Measurements from ENCODE around the gene FAM209B. TPM values are rescaled to one million over a fixed set of nuclear protein-coding genes. Genes with fewer than 3 reads are reported as not detected.
"Not testable (repeated sequence)": the region's sequence is repeated elsewhere in the genome, so short reads cannot be mapped to it uniquely, and the experiment has no call there.

FAM209B gene
- total RNA-seq = 0.86 and 1.5 TPM in 2 replicates

GRCh38 chr20:56532946-56533345 is at the start of gene FAM209B:
Gene FAM209B (plus strand): TSS chr20:56533246. CDS start chr20:56533342, 96 bp downstream.
- intact Hi-C loops (cut with micrococcal nuclease) = not testable (repeated sequence)

- intact Hi-C loops (cut with micrococcal nuclease) = no loop called here
Observed at GRCh38 chr20:56483970-56484369, 49.1 kb upstream of the FAM209B start.

- intact Hi-C loops (cut with micrococcal nuclease) = no loop called here
Observed at GRCh38 chr20:56487216-56487615, 45.8 kb upstream of the FAM209B start.

- intact Hi-C loops (cut with micrococcal nuclease) = no loop called here
Observed at GRCh38 chr20:56488566-56488965, 44.5 kb upstream of the FAM209B start.

GRCh38 chr20:56501116-56501515 is 31.9 kb upstream of the FAM209B start:
- intact Hi-C loops (cut with micrococcal nuclease) = no loop called here

GRCh38 chr20:56503916-56504315 is 29.1 kb upstream of the FAM209B start:
- intact Hi-C loops (cut with micrococcal nuclease) = no loop called here

GRCh38 chr20:56504373-56505005 is 28.6 kb upstream of the FAM209B start:
- intact Hi-C loops (cut with micrococcal nuclease) = no loop called here

- intact Hi-C loops (cut with micrococcal nuclease) = no loop called here
Observed at GRCh38 chr20:56506103-56506502, 26.9 kb upstream of the FAM209B start.

- intact Hi-C loops (cut with micrococcal nuclease) = no loop called here
Observed at GRCh38 chr20:56511926-56512325, 21.1 kb upstream of the FAM209B start.

GRCh38 chr20:56513161-56514150 is 19.6 kb upstream of the FAM209B start:
- intact Hi-C loops (cut with micrococcal nuclease) = no loop called here

- intact Hi-C loops (cut with micrococcal nuclease) = loop anchor here (1.0 kb wide), 1 partner anchor 116 kb away; no protein-coding TSS in a partner anchor
Observed at GRCh38 chr20:56516631-56517030, 16.4 kb upstream of the FAM209B start.

- intact Hi-C loops (cut with micrococcal nuclease) = no loop called here
Observed at GRCh38 chr20:56517211-56517610, 15.8 kb upstream of the FAM209B start.

- intact Hi-C loops (cut with micrococcal nuclease) = no loop called here
Observed at GRCh38 chr20:56517641-56518040, 15.4 kb upstream of the FAM209B start.

- intact Hi-C loops (cut with micrococcal nuclease) = no loop called here
Observed at GRCh38 chr20:56518126-56518525, 14.9 kb upstream of the FAM209B start.

- intact Hi-C loops (cut with micrococcal nuclease) = no loop called here
Observed at GRCh38 chr20:56518721-56519398, 14.2 kb upstream of the FAM209B start.

GRCh38 chr20:56519551-56519950 is 13.5 kb upstream of the FAM209B start:
- intact Hi-C loops (cut with micrococcal nuclease) = no loop called here

- intact Hi-C loops (cut with micrococcal nuclease) = no loop called here
Observed at GRCh38 chr20:56520180-56520579, 12.9 kb upstream of the FAM209B start.

- intact Hi-C loops (cut with micrococcal nuclease) = not testable (repeated sequence)
Observed at GRCh38 chr20:56520746-56521354, 12.2 kb upstream of the FAM209B start.

- intact Hi-C loops (cut with micrococcal nuclease) = no loop called here
Observed at GRCh38 chr20:56522311-56522710, 10.7 kb upstream of the FAM209B start.

- intact Hi-C loops (cut with micrococcal nuclease) = not testable (repeated sequence)
Observed at GRCh38 chr20:56524444-56524843, 8.6 kb upstream of the FAM209B start, which contains the start of gene FAM209A. Gene FAM209A (plus strand): TSS chr20:56524744. CDS start chr20:56524809, 65 bp downstream.

- intact Hi-C loops (cut with micrococcal nuclease) = no loop called here
Observed at GRCh38 chr20:56527521-56527920, 5.5 kb upstream of the FAM209B start.
